GM21381 (cell line): Measurements from ENCODE around the gene SNAPC4.
"Not testable (repeated sequence)": the region's sequence is repeated elsewhere in the genome, so short reads cannot be mapped to it uniquely, and the experiment has no call there.

ENCODE experiments used
- ATAC-seq: cut with Tn5 transposase; IDR thresholded peaks from one replicate; pipeline ENCODE4 v1.9.1; 2021; ENCODE audit warnings: mild to moderate bottlenecking, moderate library complexity; ENCODE audit not compliant: unreplicated experiment

SNAPC4 gene

GRCh38 chr9:136433849-136434579 lies 34.0 kb upstream of the SNAPC4 start:
- ATAC-seq, result no peak

GRCh38 chr9:136433043-136433715 lies 33.2 kb upstream of the SNAPC4 start:
- no peak for ATAC-seq

DNA sequence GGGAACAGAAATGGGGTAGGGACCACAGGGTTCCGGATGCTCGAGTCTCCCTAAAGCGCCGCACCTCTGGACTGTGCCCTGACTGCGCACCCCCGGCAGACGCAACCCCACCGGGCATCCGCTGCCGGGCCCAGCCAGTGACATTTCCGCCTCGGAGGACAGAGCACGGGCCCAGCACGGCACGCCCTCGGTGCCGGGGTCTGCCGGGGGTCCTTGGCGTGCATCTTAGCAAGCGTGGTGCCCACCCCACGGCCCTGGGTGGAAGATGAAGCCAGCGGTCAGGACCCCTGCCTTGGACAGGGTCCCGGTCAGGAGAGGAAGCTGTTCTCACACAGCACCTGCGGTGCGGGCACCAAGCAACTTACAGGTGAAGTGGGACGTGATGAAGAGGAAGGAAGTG lies 32.6 kb upstream of the SNAPC4 start:
- ATAC-seq, result no peak

GRCh38 chr9:136431782-136432350 lies 31.9 kb upstream of the SNAPC4 start:
- ATAC-seq, result no peak

GRCh38 chr9:136430588-136431234 lies 30.7 kb upstream of the SNAPC4 start:
- no peak for ATAC-seq

DNA sequence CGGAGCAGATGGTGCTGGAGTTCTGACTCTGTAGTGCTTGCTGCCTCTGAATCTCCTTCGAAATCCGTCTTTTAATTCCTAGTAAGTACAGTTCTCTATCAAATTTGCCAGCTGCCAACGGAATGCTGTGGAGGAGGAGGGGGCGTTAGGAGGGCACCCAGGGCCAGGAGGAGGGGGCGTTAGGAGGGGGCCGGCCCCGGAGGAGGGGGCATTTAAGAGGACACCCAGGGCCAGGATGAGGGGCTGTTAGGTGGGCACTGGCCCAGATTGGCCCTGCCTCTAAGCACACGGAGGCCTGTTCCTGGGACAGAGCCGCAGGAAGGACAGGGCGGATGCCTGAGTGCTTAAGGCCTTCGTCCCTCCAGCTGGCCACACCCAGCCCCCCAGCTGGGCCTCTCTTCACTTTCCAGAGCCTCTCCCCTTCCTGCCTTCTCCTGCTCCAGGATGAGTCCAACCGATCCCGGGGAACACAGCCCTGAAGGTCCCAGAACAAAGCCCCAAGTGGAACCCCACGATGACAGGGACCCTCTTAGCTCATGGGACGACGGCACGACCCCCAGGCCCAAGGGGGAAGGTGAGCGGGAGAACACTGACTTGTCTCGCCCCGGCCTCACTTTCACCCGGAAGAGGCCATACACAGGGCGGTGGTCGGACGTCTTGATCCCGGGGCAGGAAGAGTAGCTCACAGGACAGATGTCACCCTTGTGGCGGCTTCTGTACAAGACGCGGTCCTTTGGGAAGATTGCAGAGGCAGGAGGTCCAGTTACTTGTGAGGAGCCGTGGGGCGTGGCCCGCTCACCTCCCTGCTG lies 29.9 kb upstream of the SNAPC4 start:
- ATAC-seq, result no peak

- no peak for ATAC-seq
These were observed 29.2 kb upstream of the SNAPC4 start for GRCh38 chr9:136429075-136429628.

GRCh38 chr9:136426787-136427186 lies 26.8 kb upstream of the SNAPC4 start:
- ATAC-seq, result no peak

- not testable (repeated sequence) for ATAC-seq
These were observed 25.4 kb upstream of the SNAPC4 start for GRCh38 chr9:136425367-136425766.

- no peak for ATAC-seq
These were observed 24.9 kb upstream of the SNAPC4 start for GRCh38 chr9:136424750-136425362.

DNA sequence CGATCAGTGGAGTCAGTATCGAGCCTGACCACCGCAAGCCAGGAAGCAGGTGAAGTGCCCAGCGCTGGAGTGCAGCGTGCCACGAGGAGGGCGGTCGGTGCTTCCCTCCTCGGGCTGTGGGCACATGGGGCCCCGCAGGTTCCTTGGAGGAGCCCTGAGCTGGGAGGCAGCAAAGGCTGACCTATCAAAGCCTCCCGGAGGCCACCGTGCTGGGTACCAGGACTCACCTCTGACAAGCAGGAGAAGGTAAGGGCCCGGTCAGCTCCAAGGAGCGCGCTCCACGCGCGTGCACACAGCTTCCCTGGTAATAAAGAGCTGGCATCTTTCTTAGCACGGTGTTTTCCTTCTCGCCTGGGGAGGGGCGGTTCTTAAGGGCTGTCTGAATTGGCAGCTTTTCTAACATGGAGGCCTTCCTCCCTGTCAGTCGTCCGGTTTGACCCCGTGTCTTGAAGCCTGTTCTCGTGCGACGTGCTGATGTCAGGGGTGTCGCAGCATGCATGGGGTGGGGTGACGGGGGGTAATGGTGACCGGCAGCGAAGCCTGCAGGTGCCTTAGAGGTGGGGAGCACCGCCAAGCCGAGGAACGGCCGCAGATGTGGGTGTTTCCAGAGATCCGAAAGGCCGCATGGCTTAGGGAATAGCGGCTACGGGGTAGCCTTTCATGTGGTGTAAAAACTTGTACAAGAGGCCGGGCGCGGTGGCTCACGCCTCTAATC lies 23.6 kb upstream of the SNAPC4 start:
- no peak for ATAC-seq

- no peak for ATAC-seq
These were observed 22.9 kb upstream of the SNAPC4 start for GRCh38 chr9:136422876-136423275.

DNA sequence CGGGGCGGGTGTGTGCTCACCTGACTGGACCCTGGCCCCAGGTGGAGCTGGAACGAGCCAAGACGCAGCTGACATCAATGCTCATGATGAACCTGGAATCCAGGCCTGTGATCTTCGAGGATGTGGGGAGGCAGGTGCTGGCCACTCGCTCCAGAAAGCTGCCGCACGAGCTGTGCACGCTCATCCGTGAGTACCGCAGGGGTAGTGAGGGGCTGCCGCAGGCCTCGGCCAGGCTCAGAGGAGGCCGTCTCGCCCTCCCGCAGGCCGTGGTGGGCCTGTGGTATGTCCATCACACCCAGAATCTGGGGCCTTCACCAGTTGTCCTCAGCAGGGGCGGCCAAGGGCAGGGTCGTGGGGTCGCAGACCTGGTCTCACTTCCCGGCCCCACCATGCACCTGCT lies 21.8 kb upstream of the SNAPC4 start:
- ATAC-seq, result no peak

GRCh38 chr9:136419092-136419420 lies 19.1 kb upstream of the SNAPC4 start:
- ATAC-seq, result no peak

GRCh38 chr9:136418182-136419091 lies 18.5 kb upstream of the SNAPC4 start:
- ATAC-seq, result no peak

DNA sequence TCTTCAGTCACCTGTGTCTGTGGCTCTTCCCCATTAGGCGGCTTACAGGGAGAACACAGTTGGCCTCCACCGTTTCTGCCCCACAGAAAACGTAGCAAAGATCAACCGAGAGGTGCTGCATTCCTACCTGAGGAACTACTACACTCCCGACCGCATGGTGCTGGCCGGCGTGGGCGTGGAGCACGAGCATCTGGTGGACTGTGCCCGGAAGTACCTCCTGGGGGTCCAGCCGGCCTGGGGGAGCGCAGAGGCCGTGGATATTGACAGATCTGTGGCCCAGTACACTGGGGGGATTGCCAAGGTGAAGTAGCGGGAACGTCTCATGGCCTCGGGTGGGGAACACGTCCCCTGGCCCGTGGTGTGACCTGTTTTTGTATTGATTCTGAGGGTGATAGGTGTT lies 16.9 kb upstream of the SNAPC4 start:
- no peak for ATAC-seq

DNA sequence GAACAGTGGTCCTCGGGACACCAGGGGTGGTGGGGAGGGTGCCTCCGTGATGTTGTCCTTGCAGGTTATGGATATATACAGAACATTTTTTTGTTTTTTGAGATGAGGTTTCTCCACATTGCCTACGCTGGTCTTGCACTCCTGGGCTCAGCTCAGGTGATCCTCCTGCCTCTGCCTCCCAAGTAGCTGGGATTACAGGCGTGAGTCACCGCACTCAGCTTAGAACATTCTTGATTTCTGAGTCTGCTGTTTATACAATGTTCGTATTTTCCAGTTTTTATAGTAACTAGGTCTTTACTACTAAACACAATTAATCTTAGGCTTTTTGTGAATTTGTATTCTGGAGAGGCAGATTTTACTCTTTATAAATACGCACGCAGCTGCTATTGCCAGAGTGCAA lies 16.5 kb upstream of the SNAPC4 start:
- no peak for ATAC-seq

DNA sequence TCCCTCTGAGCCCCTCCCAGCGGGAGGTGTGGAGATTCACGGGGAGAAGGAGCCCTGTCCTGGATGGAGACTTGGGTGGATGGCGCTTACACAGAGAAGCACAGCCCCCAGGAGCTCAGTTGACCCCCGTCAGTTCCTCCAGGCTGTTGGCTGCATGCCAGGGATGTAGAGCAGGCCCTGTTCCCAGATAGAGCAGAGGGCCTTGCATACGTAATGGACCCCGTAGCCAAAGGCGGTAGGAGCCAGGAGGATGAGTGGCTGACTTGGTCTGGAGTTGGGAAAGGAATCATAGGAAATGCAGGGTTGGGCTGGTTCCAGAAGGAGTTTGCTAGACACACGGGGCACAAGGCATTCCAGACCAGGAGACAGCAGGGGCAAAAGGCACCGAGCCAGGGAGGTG lies 13.0 kb upstream of the SNAPC4 start:
- no peak for ATAC-seq

GRCh38 chr9:136411378-136411777 lies 11.4 kb upstream of the SNAPC4 start:
- no peak for ATAC-seq
